HepG2 (cell line): ENCODE measurements around the gene PPIA. TPM values are rescaled to one million over a fixed set of nuclear protein-coding genes. Genes with fewer than 3 reads are reported as not detected.

Experiments
- ATF4 ChIP-seq, 2 experiments: fragments of 450-650 bp in 1 of 2; sonication (generic) in 1 of 2; formaldehyde crosslinking; IDR thresholded peaks; 2 replicates each; pipeline versions ENCODE4 v1.5.0 to v1.8.0; 2020 to 2022; ENCODE audit warnings: mild to moderate bottlenecking in 1 of 2, missing genetic modification reagents in 1 of 2
- BATF2 ChIP-seq: sonication (generic); formaldehyde crosslinking; IDR thresholded peaks from 2 replicates; pipeline ENCODE4 v1.8.0; 2022; ENCODE audit warnings: mild to moderate bottlenecking, missing genetic modification reagents, moderate library complexity
- FOXA1 ChIP-seq, 2 experiments: fragments of 450-650 bp in 1 of 2; sonication (generic) in 1 of 2; formaldehyde crosslinking in 1 of 2; IDR thresholded peaks; 2 replicates each; pipeline versions ENCODE4 v1.4.0 to v1.6.1; 2016 to 2020; ENCODE audit warnings: missing genetic modification reagents in 1 of 2
- FOXC1 ChIP-seq: sonication (generic); formaldehyde crosslinking; IDR thresholded peaks from 2 replicates; pipeline ENCODE4 v1.8.0; 2022; ENCODE audit warnings: mild to moderate bottlenecking, missing genetic modification reagents, borderline replicate concordance
- GPBP1L1 ChIP-seq: sonication (generic); formaldehyde crosslinking; IDR thresholded peaks from 2 replicates; pipeline ENCODE4 v1.5.0; 2020; ENCODE audit warnings: mild to moderate bottlenecking, missing genetic modification reagents
- GRHL1 ChIP-seq: sonication (generic); formaldehyde crosslinking; conservative IDR thresholded peaks from 2 replicates; pipeline ENCODE4 v1.8.0; 2022; ENCODE audit warnings: missing genetic modification reagents
- HDAC6 ChIP-seq: fragments of 200-600 bp; sonication (generic); IDR thresholded peaks from 2 replicates; pipeline ENCODE4 v1.7.0; 2017; ENCODE audit warnings: mild to moderate bottlenecking, antibody characterized with exemption, low read length, low read depth
- HNF4G ChIP-seq, 2 experiments: sonication (generic) in 1 of 2; formaldehyde crosslinking in 1 of 2; IDR thresholded peaks; 2 replicates each; pipeline versions ENCODE4 v1.4.0 to v1.6.1; 2011 to 2020; ENCODE audit warnings: borderline replicate concordance in 2 of 2, low read depth in 2 of 2, mild to moderate bottlenecking in 2 of 2, low read length in 1 of 2, missing genetic modification reagents in 1 of 2, moderate library complexity in 1 of 2
- MED1 ChIP-seq: sonication (generic); formaldehyde crosslinking; IDR thresholded peaks from 2 replicates; pipeline ENCODE4 v1.4.0; 2020; ENCODE audit warnings: missing genetic modification reagents
- NFKB2 ChIP-seq: sonication (generic); formaldehyde crosslinking; IDR thresholded peaks from 2 replicates; pipeline ENCODE4 v1.4.0; 2020; ENCODE audit warnings: missing genetic modification reagents, borderline replicate concordance
- POGK ChIP-seq: sonication (generic); formaldehyde crosslinking; conservative IDR thresholded peaks from 2 replicates; pipeline ENCODE4 v1.8.0; 2022; ENCODE audit warnings: mild to moderate bottlenecking, moderate library complexity, missing genetic modification reagents
- RAD21 ChIP-seq: fragments of 450-650 bp; formaldehyde crosslinking; IDR thresholded peaks from 2 replicates; pipeline ENCODE4 v1.5.0; 2020; ENCODE audit warnings: mild to moderate bottlenecking
- TEAD3 ChIP-seq: optimal IDR thresholded peaks from 2 replicates; pipeline ENCODE3; 2016; ENCODE audit warnings: borderline replicate concordance
- TIGD3 ChIP-seq: sonication (generic); formaldehyde crosslinking; IDR thresholded peaks from 2 replicates; pipeline ENCODE4 v1.5.1; 2020; ENCODE audit warnings: mild to moderate bottlenecking, missing genetic modification reagents, borderline replicate concordance
- ZNF207 ChIP-seq: fragments of 450-650 bp; IDR thresholded peaks from 2 replicates; pipeline ENCODE4 v1.6.1; 2016; ENCODE audit warnings: antibody characterized with exemption, borderline replicate concordance
- ZNF24 ChIP-seq: fragments of 450-650 bp; IDR thresholded peaks from 2 replicates; pipeline ENCODE4 v1.6.1; 2017; ENCODE audit warnings: antibody characterized with exemption, mild to moderate bottlenecking
- ZNF703 ChIP-seq: sonication (generic); formaldehyde crosslinking; IDR thresholded peaks from 2 replicates; pipeline ENCODE4 v1.5.1; 2020; ENCODE audit warnings: missing genetic modification reagents, mild to moderate bottlenecking, moderate library complexity, borderline replicate concordance
- ZNF724P ChIP-seq: sonication (generic); formaldehyde crosslinking; IDR thresholded peaks from 2 replicates; pipeline ENCODE4 v1.8.0; 2022; ENCODE audit warnings: missing genetic modification reagents, borderline replicate concordance
- ZNF773 ChIP-seq: sonication (generic); formaldehyde crosslinking; IDR thresholded peaks from 2 replicates; pipeline ENCODE4 v1.4.0; 2020; ENCODE audit warnings: missing genetic modification reagents, borderline replicate concordance
- polyA plus RNA-seq, 8 experiments: library from polyadenylated mRNA; depleted of rRNA in 3 of 8; stranded (reverse) in 7 of 8; unstranded in 1 of 8; fragments of >200 nt; fragmentation: Illumina TruSeq in 4 of 8; extraction: Trizol in 4 of 8; gene quantifications; 2 replicates each; pipeline versions ENCODE4 v1.2.1 to v1.2.3, GENCODE V29; 2011 to 2016; ENCODE audit warnings: low read depth in 4 of 8, missing spikeins in 1 of 8, mixed read lengths in 1 of 8; ENCODE audit not compliant: insufficient read depth in 1 of 8
- total RNA-seq, 5 experiments: library from RNA; depleted of rRNA; stranded (reverse); fragments of >200 nt; fragmentation: Illumina TruSeq; extraction: Trizol; gene quantifications; 2 replicates each; pipeline ENCODE4 v1.2.3, GENCODE V29; 2016; ENCODE audit warnings: low read depth in 1 of 5

The PPIA gene
- total and polyA plus RNA-seq, 2 of the 13 experiments (the other 11 are each of a cell fraction or from before 2014, with no cell fraction given): 2,268 to 3,010 TPM

GRCh38 chr7:44796504-44797328, at the start of gene PPIA (continued):
- TF ChIP-seq HNF4G (IDR thresholded peaks at IDR 0.05; ENCODE audit: borderline replicate concordance, low read depth, low read length) (peak; percentile 42; the same call in 1 of the 2 replicates), HNF4G (CRISPR knock-in tag; IDR thresholded peaks at IDR 0.05; ENCODE audit: borderline replicate concordance, low read depth) (0 out of 2 replicates have a peak, but pooled peaks have one; percentile 38), ZNF207 (no peak), FOXA1 (IDR thresholded peaks at IDR 0.05) (no peak), FOXA1 (CRISPR knock-in tag; IDR thresholded peaks at IDR 0.05) (no peak), ZNF724P (CRISPR knock-in tag) (peak; percentile 17; the same call in 1 of the 2 replicates), FOXC1 (CRISPR knock-in tag) (peak; percentile 64; the same call in 1 of the 2 replicates), NFKB2 (CRISPR knock-in tag) (peak; percentile 52; the same call in 1 of the 2 replicates), ATF4 (CRISPR knock-in tag; IDR thresholded peaks at IDR 0.05) (peak in 1 of 2 experiments; percentile 79; a peak in 1 of 4 replicates), TEAD3 (CRISPR knock-in tag) (no peak), ZNF773 (CRISPR knock-in tag) (peak; percentile 92; the same call in 1 of the 2 replicates), MED1 (CRISPR knock-in tag) (peak; percentile 43), HDAC6 (no peak), RAD21 (CRISPR knock-in tag) (peak; percentile 60), BATF2 (CRISPR knock-in tag) (peak; percentile 30; the same call in 1 of the 2 replicates), ZNF24 (no peak), ZNF703 (no peak), GRHL1 (CRISPR knock-in tag) (no peak), POGK (no peak; the same call in 1 of the 2 replicates), TIGD3 (CRISPR knock-in tag) (no peak; the same call in 1 of the 2 replicates), GPBP1L1 (CRISPR knock-in tag) (no peak)
